Spleen (tissue), 7 donors: ENCODE data around the gene CCNE1.

ENCODE experiments used
- CTCF ChIP-seq, 11 experiments: fragments of 200-600 bp in 7 of 11; fragments of 450-650 bp in 4 of 11; sonication (generic) in 4 of 11; IDR thresholded peaks in 8 of 11; conservative IDR thresholded peaks in 3 of 11; 1 replicate in 7 of 11; 2 replicates in 4 of 11; pipeline versions ENCODE4 v1.4.0 to v1.8.0; 2016 to 2021; ENCODE audit warnings: antibody characterized with exemption in 11 of 11, inconsistent platforms in 4 of 11, mild to moderate bottlenecking in 1 of 11
- POLR2AphosphoS5 ChIP-seq, 3 donors: sonication (generic); formaldehyde crosslinking; IDR thresholded peaks; one replicate each; pipeline ENCODE4 v1.5.1; 2017; ENCODE audit warnings: antibody characterized with exemption in 3 of 3
- donor health status: DM: no; HTN: no; CAD: no; lungs with moderate emphysema.
- donor health status: DM: no; HTN: no; CAD: no.
- donor health status: DM: no; HTN: no; CAD: no.

GRCh38 chr19:29764361-29764760 is 47.4 kb upstream of the CCNE1 start:
- TF ChIP-seq CTCF (IDR thresholded peaks at IDR 0.05 in 8 of 11, conservative IDR thresholded peaks at IDR 0.05 in 3 of 11): no peak
- no peak for TF ChIP-seq POLR2AphosphoS5 (IDR thresholded peaks at IDR 0.05)
